ENCODE results near the gene DUS2.

The DUS2 gene

DNA sequence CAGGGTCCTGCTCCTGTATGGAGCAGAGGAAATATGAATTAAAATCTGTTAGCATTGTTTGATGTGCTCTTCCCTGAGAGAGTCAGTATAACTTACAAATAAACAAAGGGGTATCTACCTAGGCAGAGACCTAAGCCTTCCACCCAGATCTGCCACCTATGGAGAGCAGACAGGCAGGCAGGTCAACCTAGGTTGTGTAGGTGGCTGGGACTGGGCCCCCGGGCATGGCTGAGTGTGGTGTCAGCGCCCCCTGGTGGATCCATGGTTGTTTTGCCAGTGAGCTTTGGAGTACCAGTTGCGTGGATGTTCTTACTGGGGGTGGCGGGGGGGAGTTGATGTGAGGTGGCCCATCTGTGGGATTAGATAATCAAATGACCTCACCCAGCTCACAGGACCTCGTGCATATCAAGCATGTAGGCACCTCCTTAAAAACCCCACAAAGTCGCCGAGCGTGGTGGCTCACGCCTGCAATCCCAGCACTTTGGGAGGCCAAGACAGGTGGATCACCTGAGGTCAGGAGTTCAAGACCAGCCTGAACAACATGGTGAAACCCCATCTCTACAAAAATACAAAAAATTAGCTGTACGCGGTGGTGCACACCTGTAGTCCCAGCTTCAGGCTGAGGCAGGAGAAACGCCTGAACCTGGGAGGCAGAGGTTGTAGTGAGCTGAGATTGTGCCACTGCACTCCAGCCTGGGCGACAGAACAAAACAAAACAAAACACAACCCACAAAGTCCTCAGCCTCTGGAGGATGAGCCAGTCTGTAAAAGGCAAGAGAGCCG is 17.6 kb downstream of the DUS2 start:
- CTCF ChIA-PET: interaction anchor here (0.6 to 2.5 kb wide), 33 partner anchors 11 to 524 kb away, joined by 3 to 12 read pairs (median 4); partner anchors contain the start of gene LCAT
- Histone ChIP-seq H3K4me3 (ENCODE audit: low read depth, low read length) (no peak overlapping the region), H3K27ac (ENCODE audit: extremely low read depth, low read depth, low read length) (no peak overlapping the region), H3K9me3 (ENCODE audit: control insufficient read depth, insufficient read depth, low read depth, low read length) (no peaks in the 10 kb centered on the region), H3K4me1 (ENCODE audit: control insufficient read depth, insufficient read depth, low read length) (no peaks in the 10 kb centered on the region), H3K36me3 (ENCODE audit: control insufficient read depth in 2 of 2, insufficient read depth in 1 of 2, low read length in 2 of 2) (peaks cover 11 to 32% of the 10 kb centered on the region in 2 experiments; a peak in 2 of 3 replicates)
- POLR2A ChIA-PET: interaction anchor here (0.6 to 1.5 kb wide), 8 partner anchors 18 to 747 kb away, joined by 3 to 7 read pairs (median 4); partner anchors contain the start of genes DDX28, DUS2 and LCAT
- TF ChIP-seq ZNF629 (tag by site-specific recombination; IDR thresholded peaks at IDR 0.05): 0 out of 2 replicates have a peak, but pooled peaks have one; percentile 17
- TF ChIP-seq EGR2 (tag by site-specific recombination; IDR thresholded peaks at IDR 0.05; ENCODE audit: low read depth): peak; percentile 94
- TF ChIP-seq ZNF501 (tag by site-specific recombination; IDR thresholded peaks at IDR 0.05): peak; percentile 27; the same call in 1 of the 2 replicates
- peak; percentile 86 for TF ChIP-seq ZNF654 (tag by site-specific recombination; IDR thresholded peaks at IDR 0.05; ENCODE audit: low read depth)
- TF ChIP-seq ZNF335 (tag by site-specific recombination; conservative IDR thresholded peaks at IDR 0.05): peak; percentile 67
- TF ChIP-seq, protein P1, sequence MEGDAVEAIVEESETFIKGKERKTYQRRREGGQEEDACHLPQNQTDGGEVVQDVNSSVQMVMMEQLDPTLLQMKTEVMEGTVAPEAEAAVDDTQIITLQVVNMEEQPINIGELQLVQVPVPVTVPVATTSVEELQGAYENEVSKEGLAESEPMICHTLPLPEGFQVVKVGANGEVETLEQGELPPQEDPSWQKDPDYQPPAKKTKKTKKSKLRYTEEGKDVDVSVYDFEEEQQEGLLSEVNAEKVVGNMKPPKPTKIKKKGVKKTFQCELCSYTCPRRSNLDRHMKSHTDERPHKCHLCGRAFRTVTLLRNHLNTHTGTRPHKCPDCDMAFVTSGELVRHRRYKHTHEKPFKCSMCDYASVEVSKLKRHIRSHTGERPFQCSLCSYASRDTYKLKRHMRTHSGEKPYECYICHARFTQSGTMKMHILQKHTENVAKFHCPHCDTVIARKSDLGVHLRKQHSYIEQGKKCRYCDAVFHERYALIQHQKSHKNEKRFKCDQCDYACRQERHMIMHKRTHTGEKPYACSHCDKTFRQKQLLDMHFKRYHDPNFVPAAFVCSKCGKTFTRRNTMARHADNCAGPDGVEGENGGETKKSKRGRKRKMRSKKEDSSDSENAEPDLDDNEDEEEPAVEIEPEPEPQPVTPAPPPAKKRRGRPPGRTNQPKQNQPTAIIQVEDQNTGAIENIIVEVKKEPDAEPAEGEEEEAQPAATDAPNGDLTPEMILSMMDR (tag by site-specific recombination; IDR thresholded peaks at IDR 0.05): peak; percentile 81
- TF ChIP-seq SCRT1 (tag by site-specific recombination; IDR thresholded peaks at IDR 0.05; ENCODE audit: borderline replicate concordance): peak; percentile 80
- peak; percentile 94 for TF ChIP-seq SCRT2 (tag by site-specific recombination; IDR thresholded peaks at IDR 0.05)
- 0 out of 2 replicates have a peak, but pooled peaks have one; percentile 20 for TF ChIP-seq SP7 (tag by site-specific recombination; IDR thresholded peaks at IDR 0.05)
- TF ChIP-seq, protein P2, sequence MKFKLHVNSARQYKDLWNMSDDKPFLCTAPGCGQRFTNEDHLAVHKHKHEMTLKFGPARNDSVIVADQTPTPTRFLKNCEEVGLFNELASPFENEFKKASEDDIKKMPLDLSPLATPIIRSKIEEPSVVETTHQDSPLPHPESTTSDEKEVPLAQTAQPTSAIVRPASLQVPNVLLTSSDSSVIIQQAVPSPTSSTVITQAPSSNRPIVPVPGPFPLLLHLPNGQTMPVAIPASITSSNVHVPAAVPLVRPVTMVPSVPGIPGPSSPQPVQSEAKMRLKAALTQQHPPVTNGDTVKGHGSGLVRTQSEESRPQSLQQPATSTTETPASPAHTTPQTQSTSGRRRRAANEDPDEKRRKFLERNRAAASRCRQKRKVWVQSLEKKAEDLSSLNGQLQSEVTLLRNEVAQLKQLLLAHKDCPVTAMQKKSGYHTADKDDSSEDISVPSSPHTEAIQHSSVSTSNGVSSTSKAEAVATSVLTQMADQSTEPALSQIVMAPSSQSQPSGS (tag by site-specific recombination; IDR thresholded peaks at IDR 0.05; ENCODE audit: low read depth): peak; percentile 42; the same call in 1 of the 2 replicates
- TF ChIP-seq ZNF529 (tag by site-specific recombination; IDR thresholded peaks at IDR 0.05; ENCODE audit: insufficient replicate concordance): no peak
- TF ChIP-seq, protein P3, sequence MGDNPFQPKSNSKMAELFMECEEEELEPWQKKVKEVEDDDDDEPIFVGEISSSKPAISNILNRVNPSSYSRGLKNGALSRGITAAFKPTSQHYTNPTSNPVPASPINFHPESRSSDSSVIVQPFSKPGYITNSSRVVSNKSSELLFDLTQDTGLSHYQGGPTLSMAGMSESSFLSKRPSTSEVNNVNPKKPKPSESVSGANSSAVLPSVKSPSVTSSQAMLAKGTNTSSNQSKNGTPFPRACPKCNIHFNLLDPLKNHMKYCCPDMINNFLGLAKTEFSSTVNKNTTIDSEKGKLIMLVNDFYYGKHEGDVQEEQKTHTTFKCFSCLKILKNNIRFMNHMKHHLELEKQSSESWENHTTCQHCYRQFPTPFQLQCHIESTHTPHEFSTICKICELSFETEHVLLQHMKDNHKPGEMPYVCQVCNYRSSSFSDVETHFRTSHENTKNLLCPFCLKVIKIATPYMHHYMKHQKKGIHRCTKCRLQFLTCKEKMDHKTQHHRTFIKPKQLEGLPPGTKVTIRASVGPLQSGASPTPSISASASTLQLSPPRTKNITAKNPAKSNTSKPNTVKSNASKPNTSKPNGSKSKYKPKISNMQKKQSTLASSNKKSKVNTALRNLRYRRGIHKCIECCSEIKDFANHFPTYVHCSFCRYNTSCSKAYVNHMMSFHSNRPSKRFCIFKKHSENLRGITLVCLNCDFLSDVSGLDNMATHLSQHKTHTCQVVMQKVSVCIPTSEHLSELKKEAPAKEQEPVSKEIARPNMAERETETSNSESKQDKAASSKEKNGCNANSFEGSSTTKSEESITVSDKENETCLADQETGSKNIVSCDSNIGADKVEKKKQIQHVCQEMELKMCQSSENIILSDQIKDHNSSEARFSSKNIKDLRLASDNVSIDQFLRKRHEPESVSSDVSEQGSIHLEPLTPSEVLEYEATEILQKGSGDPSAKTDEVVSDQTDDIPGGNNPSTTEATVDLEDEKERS (tag by site-specific recombination; IDR thresholded peaks at IDR 0.05): no peak
- no peak for TF ChIP-seq WT1 (tag by site-specific recombination; IDR thresholded peaks at IDR 0.05)
- TF ChIP-seq, protein P4, sequence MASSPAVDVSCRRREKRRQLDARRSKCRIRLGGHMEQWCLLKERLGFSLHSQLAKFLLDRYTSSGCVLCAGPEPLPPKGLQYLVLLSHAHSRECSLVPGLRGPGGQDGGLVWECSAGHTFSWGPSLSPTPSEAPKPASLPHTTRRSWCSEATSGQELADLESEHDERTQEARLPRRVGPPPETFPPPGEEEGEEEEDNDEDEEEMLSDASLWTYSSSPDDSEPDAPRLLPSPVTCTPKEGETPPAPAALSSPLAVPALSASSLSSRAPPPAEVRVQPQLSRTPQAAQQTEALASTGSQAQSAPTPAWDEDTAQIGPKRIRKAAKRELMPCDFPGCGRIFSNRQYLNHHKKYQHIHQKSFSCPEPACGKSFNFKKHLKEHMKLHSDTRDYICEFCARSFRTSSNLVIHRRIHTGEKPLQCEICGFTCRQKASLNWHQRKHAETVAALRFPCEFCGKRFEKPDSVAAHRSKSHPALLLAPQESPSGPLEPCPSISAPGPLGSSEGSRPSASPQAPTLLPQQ (tag by site-specific recombination; IDR thresholded peaks at IDR 0.05): peak; percentile 58; the same call in 1 of the 2 replicates
- peak; percentile 87 for TF ChIP-seq ZFHX2 (tag by site-specific recombination; conservative IDR thresholded peaks at IDR 0.05)
- TF ChIP-seq ZNF571 (tag by site-specific recombination; IDR thresholded peaks at IDR 0.05): no peak
- 0 out of 2 replicates have a peak, but pooled peaks have one; percentile 28 for TF ChIP-seq KLF8 (tag by site-specific recombination; IDR thresholded peaks at IDR 0.05)
- TF ChIP-seq ZNF274 (IDR thresholded peaks at IDR 0.05; ENCODE audit: low read length): no peak
- TF ChIP-seq ZNF274 (tag by site-specific recombination; IDR thresholded peaks at IDR 0.05; ENCODE audit: borderline replicate concordance): no peak
- TF ChIP-seq GLIS2 (tag by site-specific recombination; IDR thresholded peaks at IDR 0.05): 0 out of 2 replicates have a peak, but pooled peaks have one; percentile 16
- TF ChIP-seq ZBTB17 (tag by site-specific recombination; IDR thresholded peaks at IDR 0.05): peak; percentile 41
- TF ChIP-seq, protein P5, sequence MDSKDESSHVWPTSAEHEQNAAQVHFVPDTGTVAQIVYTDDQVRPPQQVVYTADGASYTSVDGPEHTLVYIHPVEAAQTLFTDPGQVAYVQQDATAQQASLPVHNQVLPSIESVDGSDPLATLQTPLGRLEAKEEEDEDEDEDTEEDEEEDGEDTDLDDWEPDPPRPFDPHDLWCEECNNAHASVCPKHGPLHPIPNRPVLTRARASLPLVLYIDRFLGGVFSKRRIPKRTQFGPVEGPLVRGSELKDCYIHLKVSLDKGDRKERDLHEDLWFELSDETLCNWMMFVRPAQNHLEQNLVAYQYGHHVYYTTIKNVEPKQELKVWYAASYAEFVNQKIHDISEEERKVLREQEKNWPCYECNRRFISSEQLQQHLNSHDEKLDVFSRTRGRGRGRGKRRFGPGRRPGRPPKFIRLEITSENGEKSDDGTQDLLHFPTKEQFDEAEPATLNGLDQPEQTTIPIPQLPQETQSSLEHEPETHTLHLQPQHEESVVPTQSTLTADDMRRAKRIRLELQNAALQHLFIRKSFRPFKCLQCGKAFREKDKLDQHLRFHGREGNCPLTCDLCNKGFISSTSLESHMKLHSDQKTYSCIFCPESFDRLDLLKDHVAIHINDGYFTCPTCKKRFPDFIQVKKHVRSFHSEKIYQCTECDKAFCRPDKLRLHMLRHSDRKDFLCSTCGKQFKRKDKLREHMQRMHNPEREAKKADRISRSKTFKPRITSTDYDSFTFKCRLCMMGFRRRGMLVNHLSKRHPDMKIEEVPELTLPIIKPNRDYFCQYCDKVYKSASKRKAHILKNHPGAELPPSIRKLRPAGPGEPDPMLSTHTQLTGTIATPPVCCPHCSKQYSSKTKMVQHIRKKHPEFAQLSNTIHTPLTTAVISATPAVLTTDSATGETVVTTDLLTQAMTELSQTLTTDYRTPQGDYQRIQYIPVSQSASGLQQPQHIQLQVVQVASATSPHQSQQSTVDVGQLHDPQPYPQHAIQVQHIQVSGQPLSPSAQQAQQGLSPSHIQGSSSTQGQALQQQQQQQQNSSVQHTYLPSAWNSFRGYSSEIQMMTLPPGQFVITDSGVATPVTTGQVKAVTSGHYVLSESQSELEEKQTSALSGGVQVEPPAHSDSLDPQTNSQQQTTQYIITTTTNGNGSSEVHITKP (tag by site-specific recombination; IDR thresholded peaks at IDR 0.05): peak; percentile 78
- no peak for TF ChIP-seq ZNF239 (tag by site-specific recombination; IDR thresholded peaks at IDR 0.05)
- TF ChIP-seq GLIS1 (tag by site-specific recombination; IDR thresholded peaks at IDR 0.05): peak; percentile 79
- peak; percentile 11; the same call in 1 of the 2 replicates for TF ChIP-seq ZNF600 (tag by site-specific recombination; IDR thresholded peaks at IDR 0.05)
- no peak for TF ChIP-seq SP3 (tag by site-specific recombination; IDR thresholded peaks at IDR 0.05)
